IMR-90 (cell line): ENCODE measurements around the gene TESK2. TPM values are rescaled to one million over a fixed set of nuclear protein-coding genes. Genes with fewer than 3 reads are reported as not detected.

Experiments used
- ATAC-seq: fragments of 200-7000 bp; cut with Tn5 transposase; 2 replicates; pipeline ENCODE4 v1.9.1; 2020; ENCODE audit warnings: low read depth, mild to moderate bottlenecking, moderate library complexity
- BruUV-seq: library from RNA; stranded (reverse); fragments of 400-500 nt; replicated peaks from 2 replicates; lab custom pipeline; 2021; lab: Mats Ljungman, UMichigan
- CTCF ChIA-PET: fragments of 300-600 bp; formaldehyde crosslinking; extraction: SDS; loops from one replicate; lab custom pipeline; 2021; ENCODE audit warnings: antibody characterized with exemption; lab: Yijun Ruan, JAX
- POLR2A ChIA-PET: fragments of 300-600 bp; sonication (Branson Sonifier 250); formaldehyde crosslinking; loops from one replicate; lab custom pipeline; 2022; ENCODE audit warnings: antibody characterized with exemption; ENCODE audit not compliant: unreplicated experiment; lab: Charles Lee
- DNase-seq: peaks from one replicate; pipeline ENCODE4 v3.0.0; 2013
- H2AFZ ChIP-seq: replicated peaks from 2 replicates; pipeline ENCODE3; 2013; ENCODE audit warnings: low read length, mild to moderate bottlenecking; ENCODE audit not compliant: poor library complexity
- H2AK5ac ChIP-seq: 2 replicates; pipeline ENCODE4 v1.6.1; 2013; ENCODE audit warnings: low read depth, low read length, inconsistent platforms
- H2AK9ac ChIP-seq: replicated peaks from 2 replicates; pipeline ENCODE3; 2013; ENCODE audit warnings: mild to moderate bottlenecking, low read depth, low read length, moderate library complexity; ENCODE audit not compliant: poor library complexity
- H2BK120ac ChIP-seq: 2 replicates; pipeline ENCODE4 v1.6.1; 2013; ENCODE audit warnings: low read depth, low read length, inconsistent platforms
- H2BK15ac ChIP-seq: 3 replicates; pipeline ENCODE4 v1.6.1; 2013; ENCODE audit warnings: low read depth, low read length, inconsistent platforms
- H2BK20ac ChIP-seq: 2 replicates; pipeline ENCODE4 v1.6.1; 2013; ENCODE audit warnings: low read depth, mild to moderate bottlenecking, inconsistent platforms, low read length, moderate library complexity
- H2BK5ac ChIP-seq: 2 replicates; pipeline ENCODE4 v1.6.1; 2013; ENCODE audit warnings: mild to moderate bottlenecking, low read depth, low read length, inconsistent platforms; ENCODE audit not compliant: poor library complexity, severe bottlenecking
- H3K14ac ChIP-seq: replicated peaks from 2 replicates; pipeline ENCODE4 v1.6.1; 2013; ENCODE audit warnings: low read depth, low read length, inconsistent platforms
- H3K18ac ChIP-seq: 2 replicates; pipeline ENCODE4 v1.6.1; 2013; ENCODE audit warnings: low read depth, low read length, control low read depth
- H3K23ac ChIP-seq: 2 replicates; pipeline ENCODE4 v1.6.1; 2013; ENCODE audit warnings: low read depth, low read length, inconsistent platforms
- H3K27ac ChIP-seq: 2 replicates; pipeline ENCODE4 v1.5.1; 2013; ENCODE audit warnings: mild to moderate bottlenecking, control low read depth, low read length; ENCODE audit not compliant: insufficient read depth
- H3K27me3 ChIP-seq: 2 replicates; pipeline ENCODE4 v1.6.1; 2013; ENCODE audit warnings: low read length; ENCODE audit not compliant: control insufficient read depth, insufficient read depth
- H3K36me3 ChIP-seq: 2 replicates; pipeline ENCODE4 v1.6.1; 2013; ENCODE audit warnings: low read length, mixed read lengths; ENCODE audit not compliant: control insufficient read depth, insufficient read depth
- H3K4ac ChIP-seq: 2 replicates; pipeline ENCODE4 v1.6.1; 2013; ENCODE audit warnings: low read depth, low read length, inconsistent platforms
- H3K4me1 ChIP-seq: 2 replicates; pipeline ENCODE4 v1.6.1; 2013; ENCODE audit warnings: low read length, mixed read lengths; ENCODE audit not compliant: control insufficient read depth, insufficient read depth
- H3K4me2 ChIP-seq: 2 replicates; pipeline ENCODE4 v1.6.1; 2013; ENCODE audit warnings: low read depth, mild to moderate bottlenecking, control low read depth, low read length, moderate library complexity
- H3K4me3 ChIP-seq: 2 replicates; pipeline ENCODE4 v1.5.1; 2013; ENCODE audit warnings: low read depth, mild to moderate bottlenecking, control low read depth, low read length, moderate library complexity; ENCODE audit not compliant: insufficient read depth
- H3K56ac ChIP-seq: 2 replicates; pipeline ENCODE4 v1.6.1; 2013; ENCODE audit warnings: low read length, inconsistent platforms; ENCODE audit not compliant: insufficient read depth; ENCODE audit errors: extremely low read depth
- H3K79me1 ChIP-seq, 2 experiments: 2 replicates each; pipeline ENCODE4 v1.6.1; 2013; ENCODE audit warnings: low read length in 2 of 2, inconsistent platforms in 1 of 2, low read depth in 1 of 2
- H3K9ac ChIP-seq: 2 replicates; pipeline ENCODE4 v1.6.1; 2013; ENCODE audit warnings: low read depth, low read length, control low read depth
- H3K9me1 ChIP-seq: 2 replicates; pipeline ENCODE4 v1.6.1; 2013; ENCODE audit warnings: low read length, inconsistent platforms; ENCODE audit not compliant: insufficient read depth
- H3K9me3 ChIP-seq: 2 replicates; pipeline ENCODE4 v1.6.1; 2013; ENCODE audit warnings: low read length; ENCODE audit not compliant: control insufficient read depth, insufficient read depth
- H4K20me1 ChIP-seq: 2 replicates; pipeline ENCODE4 v1.6.1; 2013; ENCODE audit warnings: low read length, inconsistent platforms; ENCODE audit not compliant: insufficient read depth
- H4K5ac ChIP-seq: 2 replicates; pipeline ENCODE4 v1.6.1; 2013; ENCODE audit warnings: mild to moderate bottlenecking, low read depth, low read length, control low read depth
- H4K8ac ChIP-seq, 2 experiments: 2 replicates each; pipeline ENCODE4 v1.6.1; 2013; ENCODE audit warnings: low read depth in 2 of 2, low read length in 2 of 2, control low read depth in 1 of 2, inconsistent platforms in 1 of 2
- H4K91ac ChIP-seq: 2 replicates; pipeline ENCODE4 v1.6.1; 2013; ENCODE audit warnings: low read depth, low read length, inconsistent platforms; ENCODE audit not compliant: insufficient read depth
- MAFK ChIP-seq: IDR thresholded peaks from 2 replicates; pipeline ENCODE4 v1.6.1; 2012; ENCODE audit warnings: low read depth, low read length, improper control_type of control experiment
- RCOR1 ChIP-seq: IDR thresholded peaks from 2 replicates; pipeline ENCODE4 v1.6.1; 2012; ENCODE audit warnings: mild to moderate bottlenecking, low read length, improper control_type of control experiment; ENCODE audit not compliant: insufficient replicate concordance
- WGBS, 2 experiments: methylation state at CpG; one replicate each; pipeline versions ENCODE4 v1.1.5 to v1.1.7; 2013; ENCODE audit warnings: missing lambda C conversion rate in 2 of 2; ENCODE audit not compliant: insufficient read length in 1 of 2; ENCODE audit errors: extremely low coverage in 2 of 2; 5-methylcytosine and 5-hydroxymethylcytosine counted together
- dilution Hi-C: fragments of 300-500 bp; cut with HindIII; formaldehyde crosslinking; loops from one replicate; pipeline ENCODE4 v1.14.3; 2018; ENCODE audit warnings: low sequenced_read_pairs; ENCODE audit not compliant: unreplicated experiment
- in situ Hi-C: fragments of 300-500 bp; cut with MboI; formaldehyde crosslinking; loops from 3 replicates; pipeline ENCODE4 v1.14.3; 2019; ENCODE audit warnings: low sequenced_read_pairs, inconsistent platforms, mixed read lengths
- intact Hi-C: fragments of 100-400 bp; cut with micrococcal nuclease; formaldehyde crosslinking; loops from 2 replicates; pipeline ENCODE4 v1.10.0; 2022
- polyA plus RNA-seq, 3 experiments: library from polyadenylated mRNA; depleted of rRNA; stranded (reverse); fragments of >200 nt; gene quantifications; 2 replicates each; pipeline ENCODE4 v1.2.3, GENCODE V29; 2012; ENCODE audit warnings: low replicate concordance in 1 of 3
- total RNA-seq: library from RNA; depleted of rRNA; stranded (reverse); fragments of >200 nt; gene quantifications from 2 replicates; pipeline ENCODE4 v1.2.3, GENCODE V29; 2012

Gene TESK2
- total and polyA plus RNA-seq, 2 of the 4 experiments (the other 2 are of a cell fraction), result 0.90 to 1.3 TPM

DNA sequence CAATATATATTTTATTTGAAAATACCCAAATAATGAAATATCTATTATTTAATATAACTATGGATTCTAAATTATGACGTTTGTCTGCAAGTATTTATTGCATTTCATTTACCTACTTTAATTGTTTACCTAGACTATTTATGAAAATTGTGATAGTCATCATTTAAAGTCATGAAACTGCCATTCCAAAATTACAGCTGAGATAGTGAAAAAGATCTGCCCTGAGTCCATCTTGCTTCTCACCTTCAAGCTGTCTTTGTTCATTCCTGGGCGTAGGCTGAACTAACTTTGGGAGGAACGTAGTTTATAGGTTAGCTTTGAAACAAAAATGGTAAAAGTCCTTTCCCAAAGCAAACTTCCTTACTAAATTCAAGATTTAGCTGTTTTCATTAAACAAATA lies 176.7 kb downstream of the TESK2 start:
- peaks cover 2% of the 10 kb centered on the region; the same call in 1 of the 2 replicates for H3K9me3 ChIP-seq
- no peak for TF ChIP-seq RCOR1
- TF ChIP-seq MAFK, result 0 out of 2 replicates have a peak, but pooled peaks have one; percentile 24
- no peak for ATAC-seq

More for the DNA sequence above, 176.7 kb downstream of the TESK2 start:
- dilution Hi-C loops (no loop called here), in situ Hi-C loops (no loop called here), intact Hi-C loops (no loop called here)
- Histone ChIP-seq H3K4ac (no peak overlapping the region), H3K9me1 (no peaks in the 10 kb centered on the region), H3K18ac (no peak overlapping the region), H4K91ac (no peak overlapping the region), H2BK20ac (no peak overlapping the region), H4K20me1 (no peaks in the 10 kb centered on the region), H2BK15ac (no peak overlapping the region), H4K8ac (no peak overlapping the region), H3K27ac (no peak overlapping the region), H2AFZ (no peak overlapping the region), H3K4me2 (no peak overlapping the region), H2BK120ac (no peak overlapping the region), H3K4me3 (no peak overlapping the region), H3K36me3 (no peaks in the 10 kb centered on the region), H3K79me1 (no peaks in the 10 kb centered on the region), H2AK9ac (no peak overlapping the region), H3K14ac (no peak overlapping the region), H2AK5ac (no peak overlapping the region), H3K27me3 (peaks cover 10% of the 10 kb centered on the region; the same call in 1 of the 2 replicates), H2BK5ac (no peak overlapping the region), H3K9ac (no peak overlapping the region), H4K5ac (no peak overlapping the region), H3K23ac (no peak overlapping the region), H3K56ac (no peak overlapping the region), H3K4me1 (no peaks in the 10 kb centered on the region)
- WGBS, 2 experiments, result no CpG with 5 or more reads among the region's 3 CpGs
- no peak for DNase-seq
- ChIA-PET POLR2A (no interaction called here), CTCF (no interaction called here)
- no TSS peak for BruUV-seq
